GM04503 (cell line): Measurements from ENCODE around the gene USP13.
"Not testable (repeated sequence)": the region's sequence is repeated elsewhere in the genome, so short reads cannot be mapped to it uniquely, and the experiment has no call there.

ENCODE experiments used
- DNase-seq: peaks from one replicate; pipeline ENCODE4 v3.0.0-alpha.2; 2012; ENCODE audit warnings: low read depth

USP13 gene, protein sequence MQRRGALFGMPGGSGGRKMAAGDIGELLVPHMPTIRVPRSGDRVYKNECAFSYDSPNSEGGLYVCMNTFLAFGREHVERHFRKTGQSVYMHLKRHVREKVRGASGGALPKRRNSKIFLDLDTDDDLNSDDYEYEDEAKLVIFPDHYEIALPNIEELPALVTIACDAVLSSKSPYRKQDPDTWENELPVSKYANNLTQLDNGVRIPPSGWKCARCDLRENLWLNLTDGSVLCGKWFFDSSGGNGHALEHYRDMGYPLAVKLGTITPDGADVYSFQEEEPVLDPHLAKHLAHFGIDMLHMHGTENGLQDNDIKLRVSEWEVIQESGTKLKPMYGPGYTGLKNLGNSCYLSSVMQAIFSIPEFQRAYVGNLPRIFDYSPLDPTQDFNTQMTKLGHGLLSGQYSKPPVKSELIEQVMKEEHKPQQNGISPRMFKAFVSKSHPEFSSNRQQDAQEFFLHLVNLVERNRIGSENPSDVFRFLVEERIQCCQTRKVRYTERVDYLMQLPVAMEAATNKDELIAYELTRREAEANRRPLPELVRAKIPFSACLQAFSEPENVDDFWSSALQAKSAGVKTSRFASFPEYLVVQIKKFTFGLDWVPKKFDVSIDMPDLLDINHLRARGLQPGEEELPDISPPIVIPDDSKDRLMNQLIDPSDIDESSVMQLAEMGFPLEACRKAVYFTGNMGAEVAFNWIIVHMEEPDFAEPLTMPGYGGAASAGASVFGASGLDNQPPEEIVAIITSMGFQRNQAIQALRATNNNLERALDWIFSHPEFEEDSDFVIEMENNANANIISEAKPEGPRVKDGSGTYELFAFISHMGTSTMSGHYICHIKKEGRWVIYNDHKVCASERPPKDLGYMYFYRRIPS

DNA sequence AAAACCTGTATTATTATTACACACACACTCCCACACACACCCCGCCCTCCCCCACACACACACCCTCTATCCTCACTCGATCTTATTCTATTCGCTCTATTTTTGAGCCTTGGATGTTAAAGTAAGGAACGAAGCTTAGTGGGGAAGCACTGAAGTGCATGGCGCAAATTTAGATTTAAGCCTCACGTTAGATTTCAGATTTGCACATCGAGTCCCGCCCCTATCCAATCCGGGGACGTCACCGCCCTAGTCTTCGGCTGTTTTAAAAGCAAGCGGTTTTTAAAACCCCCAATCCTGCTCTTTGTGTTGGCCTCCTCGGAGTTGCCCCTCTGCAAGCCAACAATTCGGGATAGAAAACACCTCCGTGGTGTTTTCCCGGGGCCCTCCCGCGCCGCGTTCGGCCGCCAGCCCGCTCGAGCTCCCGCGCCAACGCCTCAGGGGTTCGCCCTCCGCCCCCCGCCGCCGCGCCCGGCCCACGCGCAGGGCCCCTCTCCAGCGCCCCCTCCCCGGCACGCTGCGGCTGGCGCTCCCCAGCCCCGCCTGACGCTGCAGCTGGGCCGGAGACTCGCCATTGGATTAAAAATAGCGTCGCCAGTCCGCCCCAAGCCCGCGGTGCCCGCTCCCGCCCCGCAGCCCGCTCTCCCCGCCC, at the start of gene USP13:
TSS of gene USP13 (plus strand) at position 594 of the 649 bp plus-strand sequence. CDS start 186 bp downstream, outside the sequence.
- DNase-seq: peak; percentile 28

DNA sequence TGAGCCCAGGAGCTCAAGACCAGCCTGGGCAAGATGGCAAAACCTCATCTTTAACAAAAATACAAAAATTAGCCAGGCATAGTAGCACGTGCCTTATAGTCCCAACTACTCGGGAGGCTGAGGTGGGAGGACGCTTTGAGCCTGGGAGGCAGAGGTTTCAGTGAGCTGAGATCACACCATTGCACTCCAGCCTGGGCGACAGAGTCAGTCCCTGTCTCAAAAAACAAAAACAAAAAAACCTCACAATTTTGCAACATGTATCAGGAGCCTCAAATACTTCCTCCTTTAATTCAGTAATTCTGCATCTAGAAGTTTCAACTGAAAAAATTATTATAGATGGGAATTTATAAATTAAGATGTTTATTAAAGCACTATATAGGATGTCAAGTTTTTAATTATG, 49.5 kb upstream of the USP13 start:
- DNase-seq: no peak

DNA sequence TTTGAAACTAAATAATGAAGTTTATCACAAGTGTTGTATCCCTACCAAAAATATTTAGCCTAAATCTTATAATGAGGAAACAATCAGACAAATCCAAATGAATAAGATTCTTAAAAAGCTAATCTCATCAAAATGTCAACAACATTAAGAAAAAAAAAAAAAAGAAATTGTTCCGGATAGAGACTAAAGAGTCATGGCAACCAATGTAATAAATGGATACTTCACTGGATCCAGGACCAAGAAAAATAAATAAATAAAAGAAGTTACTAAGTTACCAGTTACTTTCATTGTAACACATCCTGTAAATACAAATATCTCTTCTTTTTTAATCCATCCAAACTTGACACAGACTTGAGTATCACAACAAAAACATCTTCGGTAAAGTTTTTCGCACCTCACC, 49.0 kb upstream of the USP13 start:
- no peak for DNase-seq

DNA sequence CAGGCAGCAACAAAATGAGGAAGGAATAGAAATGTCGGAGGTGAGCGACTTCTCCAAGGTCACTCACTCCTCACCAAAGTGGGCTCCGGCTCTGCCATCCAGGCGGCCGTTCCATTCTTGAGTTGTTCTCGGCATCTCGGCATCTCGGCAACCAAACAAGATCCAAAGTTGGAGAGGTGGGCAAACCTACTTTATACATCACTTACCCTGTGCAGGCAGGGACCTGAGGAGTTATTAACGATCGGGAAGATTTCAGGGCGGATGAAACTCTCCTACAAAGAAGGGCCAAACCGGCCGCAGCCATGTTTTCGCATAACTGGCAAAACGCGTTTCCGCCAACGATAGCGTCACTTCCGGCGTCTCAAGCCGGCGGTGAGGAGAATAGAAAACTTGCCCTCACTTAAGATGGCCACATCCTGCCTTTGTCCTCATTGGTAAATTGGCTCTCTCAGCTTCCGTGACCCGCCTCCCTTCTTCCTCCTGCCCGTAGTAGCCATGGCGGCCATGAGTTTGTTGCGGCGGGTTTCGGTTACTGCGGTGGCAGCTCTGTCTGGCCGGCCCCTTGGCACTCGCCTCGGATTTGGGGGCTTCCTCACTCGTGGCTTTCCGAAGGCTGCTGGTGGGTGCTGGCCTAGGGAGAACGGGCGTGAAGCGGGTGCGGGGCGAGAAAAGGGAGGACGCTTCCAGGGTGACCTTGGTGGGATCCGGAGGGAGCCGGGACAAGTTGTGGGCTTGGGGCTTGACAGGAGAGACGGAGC, 48.3 kb upstream of the USP13 start, which contains the start of the genes MRPL47 and NDUFB5:
TSS of gene MRPL47 (minus strand) at position 318 of the 758 bp plus-strand sequence. CDS start at position 304, 14 bp downstream.
TSS of gene NDUFB5 (plus strand) at position 474 of the 758 bp plus-strand sequence. CDS start at position 496, 22 bp downstream.
- peak; percentile 83 for DNase-seq

DNA sequence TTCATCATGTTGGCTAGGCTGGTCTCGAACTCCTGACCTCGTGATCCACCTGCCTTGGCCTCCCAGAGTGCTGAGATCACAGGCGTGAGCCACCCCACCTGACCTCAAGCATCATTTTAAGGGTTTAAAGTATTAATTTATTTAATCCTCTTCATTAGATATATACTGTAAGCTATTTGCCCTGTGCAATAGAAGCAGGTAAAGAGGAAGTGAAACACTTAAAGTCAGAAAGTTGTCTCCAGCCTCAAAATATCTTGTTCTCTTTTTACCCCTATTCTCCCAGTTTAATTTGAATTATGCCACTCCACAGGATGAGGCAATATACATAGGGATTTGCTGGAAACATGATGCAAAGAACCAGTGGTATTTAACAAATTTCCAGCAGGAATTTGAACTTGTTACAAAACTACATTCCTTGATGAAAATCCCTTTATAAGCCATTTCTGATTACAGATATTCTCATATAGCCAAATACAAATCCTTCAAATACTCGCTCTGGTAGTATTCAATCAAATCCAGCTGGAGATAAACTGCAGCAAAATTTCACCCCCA, 46.2 kb upstream of the USP13 start:
- no peak for DNase-seq

DNA sequence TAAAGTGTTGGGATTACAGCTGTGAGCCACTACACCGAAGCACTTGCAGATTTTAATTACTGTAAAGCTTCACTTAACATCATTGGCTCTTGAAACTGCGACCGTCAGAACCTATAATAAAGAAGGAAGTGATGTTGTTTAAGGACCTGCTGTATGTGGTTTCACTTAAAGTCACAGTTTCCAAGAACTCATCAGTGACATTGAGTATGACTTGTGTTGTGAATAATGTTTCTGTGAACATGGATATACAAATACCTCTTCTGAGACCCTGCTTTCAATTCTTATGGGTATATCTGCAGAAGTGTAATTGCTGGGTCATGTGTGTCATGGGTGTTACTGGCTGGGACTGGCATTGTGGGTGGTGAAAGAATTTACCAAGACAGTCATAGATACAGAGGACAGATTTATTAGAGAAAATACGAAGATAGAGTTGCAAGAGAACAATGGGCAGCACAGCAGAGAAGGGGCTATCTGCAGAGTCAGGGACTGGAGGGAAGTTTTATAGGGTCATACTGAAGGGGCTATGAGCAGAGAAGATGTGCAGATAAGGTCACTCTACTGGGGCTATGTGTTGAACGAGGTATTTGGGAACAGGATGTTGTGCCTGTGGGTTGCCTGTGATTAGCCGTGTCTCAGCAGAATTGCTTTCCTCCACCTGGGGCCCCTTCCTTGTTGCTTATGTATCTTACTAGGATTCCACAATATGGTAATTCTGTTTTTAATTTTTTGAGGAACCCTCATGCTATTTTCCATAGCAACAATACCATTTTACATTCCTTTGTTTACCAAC, 43.7 kb upstream of the USP13 start:
- no peak for DNase-seq

DNA sequence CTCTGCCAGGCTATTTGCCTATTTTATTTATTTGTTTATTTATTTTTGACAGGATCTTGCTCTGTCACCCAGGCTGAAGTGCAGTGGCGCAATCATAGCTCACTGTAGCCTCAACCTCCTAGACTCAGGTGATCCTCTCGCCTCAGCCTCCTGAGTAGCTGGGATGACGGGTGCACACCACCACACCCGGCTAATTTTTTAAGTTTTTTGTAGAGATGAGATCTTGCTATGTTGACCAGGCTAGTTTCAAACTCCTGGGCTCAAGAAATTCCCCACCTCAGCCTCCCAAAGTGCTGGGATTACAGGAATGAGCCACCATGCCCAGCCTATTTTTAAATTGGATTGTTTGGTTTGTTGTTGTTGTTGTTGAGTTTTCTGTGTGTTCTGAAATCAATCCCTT, 42.8 kb upstream of the USP13 start:
- no peak for DNase-seq

DNA sequence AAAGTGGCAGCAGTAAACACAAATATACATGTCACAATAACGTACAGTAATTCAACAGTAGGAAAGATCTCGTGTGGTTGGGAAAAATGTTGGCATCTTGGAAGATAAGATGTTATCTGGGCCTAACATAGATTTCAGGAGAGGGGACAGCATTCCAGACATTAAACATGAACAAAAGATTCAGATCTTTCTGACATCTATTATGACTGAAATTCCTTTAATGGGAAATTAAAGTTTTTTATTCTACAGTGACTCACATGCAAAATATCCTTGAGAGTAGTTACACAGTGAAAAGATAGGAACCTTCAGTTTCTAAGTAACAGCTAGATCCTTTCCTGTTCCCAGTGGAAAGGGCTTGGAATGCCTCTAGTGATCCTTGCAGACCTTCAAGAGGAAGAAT, 39.0 kb upstream of the USP13 start:
- peak; percentile 31 for DNase-seq

DNA sequence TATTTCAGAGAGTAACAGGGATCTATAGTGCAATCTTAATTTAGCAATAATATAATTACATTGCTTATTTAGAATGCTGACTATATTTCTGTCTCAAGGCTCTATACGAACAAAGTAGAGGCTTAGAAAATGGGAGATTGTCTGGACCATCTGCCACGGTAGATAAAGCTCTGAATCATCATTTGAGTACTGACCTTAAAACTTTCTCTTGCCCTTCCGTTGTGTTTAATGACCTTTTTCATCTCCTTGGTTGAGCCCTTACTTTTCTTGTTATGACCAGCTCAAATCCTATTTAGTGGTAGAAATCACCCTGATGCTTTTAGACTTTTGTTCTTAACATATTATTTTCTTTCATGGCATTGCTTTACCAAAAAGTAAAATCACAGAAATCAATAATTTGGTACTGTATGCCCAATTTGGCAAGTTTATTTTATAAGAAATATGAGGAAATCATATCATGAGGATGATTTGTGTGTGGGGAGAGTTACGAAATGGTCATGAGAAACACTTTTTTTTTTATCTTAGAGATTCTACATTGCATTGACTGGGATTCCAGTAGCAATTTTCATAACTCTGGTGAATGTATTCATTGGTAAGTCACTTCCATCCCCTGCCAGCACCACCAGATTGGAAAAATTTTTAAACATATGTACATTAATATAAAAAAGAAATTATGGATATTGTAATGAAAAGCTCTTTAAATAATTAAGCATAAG, 37.2 kb upstream of the USP13 start:
- no peak for DNase-seq

DNA sequence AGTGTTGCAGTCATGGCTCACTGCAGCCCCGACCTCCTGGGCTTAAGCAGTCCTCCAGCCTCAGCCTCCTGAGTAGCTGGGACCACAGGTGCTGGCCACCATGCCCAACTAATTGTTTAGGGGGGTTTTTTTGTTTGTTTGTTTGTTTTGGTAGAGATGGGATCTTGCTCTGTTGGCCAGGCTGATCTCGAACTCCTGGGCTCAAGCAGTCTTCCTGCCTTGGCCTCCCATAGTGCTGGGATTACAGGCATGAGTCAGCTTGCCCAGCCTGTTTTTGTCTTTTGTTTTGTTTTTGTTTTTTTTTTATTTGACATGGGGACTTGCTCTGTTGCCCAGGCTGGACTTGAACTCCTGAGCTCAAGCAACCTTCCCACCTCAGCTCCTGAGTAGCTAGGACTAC, 30.8 kb upstream of the USP13 start:
- DNase-seq: no peak

DNA sequence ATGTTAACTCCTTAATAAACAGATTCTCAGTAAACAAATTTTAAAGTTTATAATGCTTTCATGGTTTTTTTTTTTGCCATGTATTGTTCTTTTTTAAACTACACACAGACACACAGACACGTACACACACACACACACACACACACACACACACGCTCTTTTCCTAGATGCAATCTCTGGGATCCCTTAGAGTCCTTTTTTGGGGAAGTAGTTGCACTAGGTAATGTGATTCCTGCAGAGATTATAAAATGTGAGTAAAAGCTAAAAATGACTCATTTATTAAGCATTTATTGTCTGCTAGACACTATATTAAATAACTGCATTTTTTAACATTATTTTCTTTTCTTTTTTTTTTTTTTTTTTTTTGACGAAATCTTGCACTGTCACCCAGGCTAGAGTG, 28.4 kb upstream of the USP13 start:
- no peak for DNase-seq

DNA sequence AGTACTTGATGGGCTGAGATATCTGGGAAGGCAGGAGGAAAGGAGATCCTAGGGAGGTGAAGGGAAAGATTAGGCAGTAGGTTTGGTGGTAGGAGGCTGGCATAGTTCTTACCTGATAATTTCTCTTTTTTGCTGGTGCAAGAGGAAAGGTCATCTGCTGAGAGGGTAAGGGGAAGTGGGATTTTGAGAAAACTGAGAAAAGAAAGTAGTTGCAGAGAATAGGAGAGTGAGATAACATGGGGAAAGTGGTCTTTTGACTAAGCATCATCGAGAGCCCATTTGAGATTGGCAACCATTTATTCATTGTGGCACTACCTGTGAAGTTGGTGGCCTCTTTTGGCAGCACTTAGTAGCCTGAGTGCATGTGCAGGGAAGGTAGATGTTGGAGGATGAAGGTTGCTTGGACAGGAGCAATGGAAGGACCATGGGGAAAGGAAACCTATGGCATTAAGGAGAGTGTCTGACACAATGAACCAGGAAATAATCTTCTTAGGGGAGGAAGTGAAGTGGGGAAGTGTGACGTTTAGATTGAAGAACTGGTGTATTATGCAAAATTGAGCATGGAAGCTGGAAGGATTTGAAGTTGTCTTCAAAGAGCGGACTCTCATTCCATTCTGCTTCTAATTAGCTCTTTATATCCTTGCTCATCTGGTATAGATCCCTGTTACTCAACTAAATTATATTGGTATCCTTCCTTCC, 21.9 kb upstream of the USP13 start:
- DNase-seq: no peak

DNA sequence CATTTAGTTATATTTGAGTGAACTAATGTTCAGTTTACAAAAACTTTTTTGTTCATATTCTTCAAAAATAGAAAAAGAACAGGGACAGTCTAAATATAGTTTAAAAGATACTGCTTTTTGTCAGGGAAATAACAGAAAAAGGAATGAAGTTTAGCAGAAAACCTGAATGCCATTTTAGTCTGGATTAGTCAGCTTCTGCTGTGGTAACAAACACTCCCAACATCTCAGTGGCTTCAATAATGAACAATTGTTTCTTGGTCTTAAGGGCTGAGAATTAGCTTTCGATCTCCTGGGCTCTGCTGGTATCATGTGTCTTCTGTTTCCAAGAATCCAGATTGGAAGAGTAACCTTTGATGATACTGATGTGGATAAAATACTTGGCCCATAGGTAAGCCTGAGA, 12.4 kb upstream of the USP13 start:
- DNase-seq: no peak

DNA sequence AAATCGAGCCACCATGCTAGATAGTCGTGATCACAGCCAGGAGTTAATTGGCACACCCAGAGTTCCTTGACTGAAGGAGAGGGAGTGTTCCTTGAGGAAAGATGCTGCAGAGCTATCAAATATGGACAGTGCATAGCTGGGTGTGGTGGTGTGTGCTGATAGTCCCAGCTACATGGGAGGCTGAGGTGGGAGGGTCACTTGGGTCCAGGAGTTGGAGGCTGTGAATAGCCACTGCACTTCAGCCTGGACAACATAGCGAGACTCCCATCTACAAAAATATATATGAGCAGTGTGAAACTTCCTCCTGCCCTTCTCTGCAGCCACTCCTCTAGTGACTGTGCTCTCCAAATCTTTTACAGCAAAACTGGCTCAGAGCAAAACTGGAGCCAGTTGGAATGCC, 10.0 kb upstream of the USP13 start:
- DNase-seq: no peak

DNA sequence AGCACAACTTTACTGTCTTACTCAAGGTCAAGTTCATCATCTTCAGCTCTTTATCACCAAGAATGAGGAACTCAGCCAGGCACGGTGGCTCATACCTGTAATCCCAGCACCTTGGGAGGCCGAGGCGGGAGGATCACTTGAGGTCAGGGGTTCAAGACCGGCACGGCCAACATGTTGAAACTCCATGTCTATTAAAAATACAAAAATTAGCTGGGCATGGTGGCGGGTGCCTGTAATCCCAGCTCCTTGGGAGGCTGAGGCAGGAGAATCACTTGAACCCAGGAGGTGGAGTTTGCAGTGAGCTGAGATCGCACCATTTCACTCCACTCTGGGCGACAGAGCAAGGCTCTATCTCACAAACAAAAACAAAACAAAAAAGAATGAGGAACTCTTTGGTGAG, 9.0 kb upstream of the USP13 start:
- not testable (repeated sequence) for DNase-seq

DNA sequence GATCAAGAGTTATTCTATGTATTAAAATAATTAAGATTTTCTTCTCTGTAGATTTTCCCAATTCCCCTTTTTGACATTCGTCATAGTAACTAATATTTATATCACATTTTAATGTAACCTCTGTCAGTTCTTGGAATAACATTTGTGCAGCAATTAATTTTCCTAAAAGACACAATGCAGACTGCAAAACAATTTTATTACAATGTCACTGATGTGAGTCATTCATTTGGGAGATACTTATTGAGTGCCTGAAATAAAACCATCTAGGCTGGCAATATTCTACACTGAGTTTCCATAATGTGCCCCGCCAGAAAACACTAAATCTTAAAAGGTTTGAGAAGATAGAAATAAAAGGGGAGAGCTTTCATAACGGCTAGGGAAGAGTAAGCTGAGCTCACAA, 6.7 kb upstream of the USP13 start:
- no peak for DNase-seq

DNA sequence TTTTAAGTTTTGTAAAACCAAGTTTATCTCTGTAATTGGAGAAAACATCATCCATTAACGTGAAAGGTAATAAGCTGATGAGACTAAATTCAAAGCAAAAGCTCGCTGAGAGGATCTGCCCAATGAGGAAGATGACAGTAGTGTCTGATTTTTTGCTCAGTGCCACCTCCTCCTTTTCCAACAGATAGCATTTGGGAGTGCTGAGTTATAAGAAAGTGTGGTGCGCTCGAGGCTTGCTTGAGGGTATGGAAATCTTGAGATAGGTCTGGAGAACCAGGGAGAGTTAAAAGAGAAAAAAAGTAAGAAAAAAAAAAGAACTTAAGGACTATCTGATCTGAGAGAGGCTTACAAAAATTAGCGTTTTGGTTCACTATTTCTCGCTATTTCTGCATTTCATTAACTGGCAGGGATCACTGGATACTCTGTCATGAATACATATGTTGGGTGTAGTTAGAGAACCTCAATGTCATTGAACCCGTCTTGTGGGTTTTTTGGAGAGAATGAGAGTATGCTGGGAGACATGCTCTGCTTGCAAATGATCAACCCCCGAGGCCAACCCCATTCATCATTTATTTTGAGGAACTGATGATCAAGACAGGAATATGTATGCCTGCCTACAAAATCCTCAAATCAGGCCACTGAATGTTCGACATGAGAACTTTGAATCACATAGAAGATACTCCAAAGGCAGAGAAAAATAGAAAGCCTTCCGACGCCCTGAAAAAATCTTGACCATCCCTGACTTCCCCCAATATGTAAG, 973 bp upstream of the USP13 start:
- DNase-seq: no peak

DNA sequence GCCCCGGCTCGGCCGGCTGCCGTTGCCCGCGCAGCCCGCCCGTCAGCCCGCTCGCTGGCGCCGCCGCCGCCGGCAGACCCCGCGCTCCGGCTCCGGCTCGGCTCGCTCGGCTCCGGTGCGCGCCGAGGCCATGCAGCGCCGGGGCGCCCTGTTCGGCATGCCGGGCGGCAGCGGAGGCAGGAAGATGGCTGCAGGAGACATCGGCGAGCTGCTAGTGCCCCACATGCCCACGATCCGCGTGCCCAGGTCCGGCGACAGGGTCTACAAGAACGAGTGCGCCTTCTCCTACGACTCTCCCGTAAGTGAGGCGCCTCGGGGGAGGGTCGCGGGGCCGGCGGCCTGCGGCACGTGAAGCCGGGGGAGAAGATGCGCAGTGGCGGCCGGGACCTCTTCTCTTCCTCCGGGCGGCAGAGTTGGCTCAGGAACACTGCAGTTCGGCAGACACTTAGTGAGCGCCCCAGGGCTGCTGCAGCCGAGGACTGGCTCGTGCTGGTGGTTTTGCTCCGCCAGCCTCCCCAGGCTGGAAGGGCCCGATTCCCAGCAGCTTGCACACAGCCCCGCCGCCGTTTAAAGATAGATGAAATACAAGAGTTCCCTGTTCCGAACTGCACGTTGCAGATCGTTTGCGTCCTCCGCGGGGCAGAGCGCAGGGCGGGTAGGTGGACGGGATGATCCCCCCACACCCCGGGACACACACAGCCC, 407 bp downstream of the USP13 start:
- peak; percentile 35 for DNase-seq
